Breast epithelium (tissue), 3 donors: Measurements from ENCODE around the gene NUP210.

Experiments used
- POLR2A ChIP-seq: fragments of 450-650 bp; IDR thresholded peaks from one replicate; pipeline ENCODE4 v1.6.1; 2016; ENCODE audit warnings: antibody characterized with exemption, mild to moderate bottlenecking, moderate library complexity
- POLR2AphosphoS5 ChIP-seq, 3 donors: sonication (generic); formaldehyde crosslinking; IDR thresholded peaks; one replicate each; pipeline ENCODE4 v1.6.1; 2017; ENCODE audit warnings: antibody characterized with exemption in 3 of 3
- TF ChIP-seq, protein P1 (sequence below), 3 donors: fragments of 450-650 bp; IDR thresholded peaks; one replicate each; pipeline ENCODE4 v1.5.1; 2016 to 2017; ENCODE audit warnings: antibody characterized with exemption in 3 of 3, mild to moderate bottlenecking in 3 of 3, moderate library complexity in 3 of 3

GRCh38 chr3:13394363-13394762, 25.8 kb downstream of the NUP210 start:
- TF ChIP-seq POLR2A (no peak), POLR2AphosphoS5 (IDR thresholded peaks at IDR 0.05) (no peak)
- TF ChIP-seq, protein P1, sequence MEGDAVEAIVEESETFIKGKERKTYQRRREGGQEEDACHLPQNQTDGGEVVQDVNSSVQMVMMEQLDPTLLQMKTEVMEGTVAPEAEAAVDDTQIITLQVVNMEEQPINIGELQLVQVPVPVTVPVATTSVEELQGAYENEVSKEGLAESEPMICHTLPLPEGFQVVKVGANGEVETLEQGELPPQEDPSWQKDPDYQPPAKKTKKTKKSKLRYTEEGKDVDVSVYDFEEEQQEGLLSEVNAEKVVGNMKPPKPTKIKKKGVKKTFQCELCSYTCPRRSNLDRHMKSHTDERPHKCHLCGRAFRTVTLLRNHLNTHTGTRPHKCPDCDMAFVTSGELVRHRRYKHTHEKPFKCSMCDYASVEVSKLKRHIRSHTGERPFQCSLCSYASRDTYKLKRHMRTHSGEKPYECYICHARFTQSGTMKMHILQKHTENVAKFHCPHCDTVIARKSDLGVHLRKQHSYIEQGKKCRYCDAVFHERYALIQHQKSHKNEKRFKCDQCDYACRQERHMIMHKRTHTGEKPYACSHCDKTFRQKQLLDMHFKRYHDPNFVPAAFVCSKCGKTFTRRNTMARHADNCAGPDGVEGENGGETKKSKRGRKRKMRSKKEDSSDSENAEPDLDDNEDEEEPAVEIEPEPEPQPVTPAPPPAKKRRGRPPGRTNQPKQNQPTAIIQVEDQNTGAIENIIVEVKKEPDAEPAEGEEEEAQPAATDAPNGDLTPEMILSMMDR (IDR thresholded peaks at IDR 0.05), result no peak
